H1 (cell line): ENCODE measurements around the gene ITGAE. TPM values are rescaled to one million over a fixed set of nuclear protein-coding genes. Genes with fewer than 3 reads are reported as not detected.

ENCODE experiments used
- JUND ChIP-seq: IDR thresholded peaks from 2 replicates; pipeline ENCODE4 v1.6.1; 2011; ENCODE audit warnings: mild to moderate bottlenecking, improper control_type of control experiment, low read length
- KDM4A ChIP-seq: IDR thresholded peaks from one replicate; pipeline ENCODE4 v1.7.1; 2012; ENCODE audit warnings: low read depth, mild to moderate bottlenecking, moderate library complexity, low read length, inconsistent platforms; ENCODE audit not compliant: severe bottlenecking
- KDM5A ChIP-seq: fragments of 200-600 bp; IDR thresholded peaks from 2 replicates; pipeline ENCODE4 v1.7.1; 2012; ENCODE audit warnings: mild to moderate bottlenecking, low read length, inconsistent platforms, mixed read lengths
- MAX ChIP-seq: IDR thresholded peaks from 2 replicates; pipeline ENCODE4 v1.6.1; 2012; ENCODE audit warnings: inconsistent platforms
- NRF1 ChIP-seq: IDR thresholded peaks from 2 replicates; pipeline ENCODE4 v1.6.1; 2011; ENCODE audit warnings: mild to moderate bottlenecking, low read depth, low read length, improper control_type of control experiment
- RNF2 ChIP-seq: fragments of 200-900, 300-1000 bp; sonication (generic); IDR thresholded peaks from 2 replicates; pipeline ENCODE4 v1.7.1; 2016; ENCODE audit warnings: borderline replicate concordance, low read depth, mild to moderate bottlenecking, antibody characterized with exemption, low read length; ENCODE audit not compliant: poor library complexity, severe bottlenecking; ENCODE audit errors: missing control alignments
- SP1 ChIP-seq: IDR thresholded peaks from 2 replicates; pipeline ENCODE4 v1.6.1; 2011; ENCODE audit warnings: low read depth, low read length
- USF2 ChIP-seq: IDR thresholded peaks from 2 replicates; pipeline ENCODE4 v1.6.1; 2011; ENCODE audit warnings: low read length, improper control_type of control experiment
- ZNF274 ChIP-seq: IDR thresholded peaks from 2 replicates; pipeline ENCODE4 v1.7.0; 2012; ENCODE audit warnings: low read length, borderline replicate concordance; ENCODE audit errors: extremely low read depth
- polyA plus RNA-seq, 7 experiments: library from polyadenylated mRNA; depleted of rRNA in 3 of 7; stranded (reverse) in 5 of 7; unstranded in 2 of 7; fragments of >200 nt in 5 of 7; fragments of 200-250 nt in 2 of 7; gene quantifications; 1 replicate in 5 of 7; 2 replicates in 1 of 7; 4 replicates in 1 of 7; pipeline versions ENCODE4 v1.2.1 to v1.2.3, GENCODE V29; 2011 to 2013; ENCODE audit warnings: missing spikeins in 2 of 7, mixed read lengths in 2 of 7
- total RNA-seq: library from RNA; stranded (reverse); fragmentation: NEBNext Ultra II Directional; extraction: Animal tissue kit (Norgen Biotek cat#: 25700); gene quantifications from 2 replicates; pipeline ENCODE4 v1.2.1, GENCODE V29; 2021

Gene ITGAE
- total and polyA plus RNA-seq, 2 of the 8 experiments (the other 6 are each of a cell fraction or from before 2014, with no cell fraction given): 23.2 to 43.1 TPM

- TF ChIP-seq RNF2 (no peak), SP1 (no peak), KDM4A (no peak), USF2 (no peak), JUND (no peak), NRF1 (no peak), KDM5A (no peak), ZNF274 (no peak), MAX (no peak)
Measured at GRCh38 chr17:3828852-3829232, 27.9 kb upstream of the ITGAE start (continued).
